Mononuclear cell (primary cell): ENCODE data around the gene MLLT6. TPM values are rescaled to one million over a fixed set of nuclear protein-coding genes. Genes with fewer than 3 reads are reported as not detected.

Experiments
- H3K27me3 ChIP-seq: 2 replicates; pipeline ENCODE4 v1.6.0; 2011; ENCODE audit warnings: low read length, control low read depth; ENCODE audit not compliant: insufficient read depth
- H3K4me1 ChIP-seq: 2 replicates; pipeline ENCODE4 v1.5.1; 2011; ENCODE audit warnings: mild to moderate bottlenecking, low read length, control low read depth; ENCODE audit not compliant: insufficient read depth
- H3K4me3 ChIP-seq: 2 replicates; pipeline ENCODE4 v1.5.1; 2011; ENCODE audit warnings: mild to moderate bottlenecking, low read length, moderate library complexity
- H3K9me3 ChIP-seq: 2 replicates; pipeline ENCODE4 v1.5.1; 2011; ENCODE audit warnings: low read depth, mild to moderate bottlenecking, control low read depth, low read length
- total RNA-seq: library from RNA; depleted of rRNA; stranded (reverse); fragments of >200 nt; gene quantifications from one replicate; pipeline ENCODE4 v1.2.3, GENCODE V29; 2012

MLLT6 gene
- total RNA-seq, 1 donor, result 95.9 TPM

DNA sequence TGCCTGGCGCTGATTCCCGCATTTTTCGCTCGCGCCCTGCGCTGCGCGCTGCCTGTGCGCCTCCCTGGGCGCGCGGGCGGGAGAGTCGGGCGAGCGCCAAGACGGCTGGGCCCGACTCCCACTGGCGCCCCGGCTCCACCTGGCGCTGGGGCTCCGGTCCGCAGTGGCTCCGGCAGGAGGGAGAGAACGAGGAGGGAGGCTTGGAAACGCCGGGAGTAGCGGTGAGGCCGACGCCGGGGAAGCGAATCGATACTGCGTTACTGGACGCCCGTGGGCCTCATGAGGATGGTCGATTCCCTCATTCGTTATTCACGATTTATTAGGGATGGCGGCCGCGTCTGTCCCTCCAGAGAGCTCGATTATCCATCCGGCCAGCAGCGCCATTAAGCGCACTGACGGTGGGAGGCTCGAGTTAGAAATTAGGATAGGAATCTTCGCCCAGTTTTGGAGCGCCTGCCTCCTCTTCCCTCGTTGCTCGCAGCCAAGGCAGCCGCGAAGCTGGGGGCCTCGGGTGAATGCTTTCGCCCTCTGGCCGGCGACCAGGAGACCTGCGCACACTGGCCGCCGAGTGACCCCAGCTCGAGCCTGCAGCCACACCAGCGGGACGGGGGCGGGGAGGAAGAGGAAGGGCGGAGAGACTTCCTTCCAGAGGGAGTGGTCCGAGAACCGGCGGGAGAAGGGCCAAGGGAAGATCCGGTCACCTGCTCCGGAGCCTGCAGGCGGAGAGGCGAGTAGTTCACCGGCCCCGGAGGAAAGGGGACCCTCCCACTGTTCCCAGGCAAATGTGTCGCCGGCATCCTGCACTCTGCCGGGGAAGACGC is 44.4 kb downstream of the MLLT6 start:
- Histone ChIP-seq H3K4me3 (peak overlapping the region; percentile 18), H3K9me3 (no peaks in the 10 kb centered on the region), H3K4me1 (peaks cover 68% of the 10 kb centered on the region), H3K27me3 (peaks cover 50% of the 10 kb centered on the region)

DNA sequence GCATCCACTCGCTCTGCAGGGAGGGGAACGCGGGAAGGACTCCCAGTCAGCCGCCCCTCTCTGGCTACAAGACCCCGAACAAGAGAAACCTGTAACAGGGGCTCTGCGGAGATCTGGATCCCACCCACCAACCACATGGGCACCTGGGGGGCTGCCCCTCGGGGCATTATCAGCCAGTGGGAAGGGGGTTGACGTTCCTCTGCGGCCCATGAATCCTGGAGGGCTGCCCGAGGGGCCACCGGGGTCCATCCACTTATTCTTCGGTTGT is 44.9 kb downstream of the MLLT6 start:
- Histone ChIP-seq H3K4me3 (peak overlapping the region; percentile 18), H3K27me3 (peaks cover 50% of the 10 kb centered on the region), H3K9me3 (no peaks in the 10 kb centered on the region), H3K4me1 (peaks cover 74% of the 10 kb centered on the region)

DNA sequence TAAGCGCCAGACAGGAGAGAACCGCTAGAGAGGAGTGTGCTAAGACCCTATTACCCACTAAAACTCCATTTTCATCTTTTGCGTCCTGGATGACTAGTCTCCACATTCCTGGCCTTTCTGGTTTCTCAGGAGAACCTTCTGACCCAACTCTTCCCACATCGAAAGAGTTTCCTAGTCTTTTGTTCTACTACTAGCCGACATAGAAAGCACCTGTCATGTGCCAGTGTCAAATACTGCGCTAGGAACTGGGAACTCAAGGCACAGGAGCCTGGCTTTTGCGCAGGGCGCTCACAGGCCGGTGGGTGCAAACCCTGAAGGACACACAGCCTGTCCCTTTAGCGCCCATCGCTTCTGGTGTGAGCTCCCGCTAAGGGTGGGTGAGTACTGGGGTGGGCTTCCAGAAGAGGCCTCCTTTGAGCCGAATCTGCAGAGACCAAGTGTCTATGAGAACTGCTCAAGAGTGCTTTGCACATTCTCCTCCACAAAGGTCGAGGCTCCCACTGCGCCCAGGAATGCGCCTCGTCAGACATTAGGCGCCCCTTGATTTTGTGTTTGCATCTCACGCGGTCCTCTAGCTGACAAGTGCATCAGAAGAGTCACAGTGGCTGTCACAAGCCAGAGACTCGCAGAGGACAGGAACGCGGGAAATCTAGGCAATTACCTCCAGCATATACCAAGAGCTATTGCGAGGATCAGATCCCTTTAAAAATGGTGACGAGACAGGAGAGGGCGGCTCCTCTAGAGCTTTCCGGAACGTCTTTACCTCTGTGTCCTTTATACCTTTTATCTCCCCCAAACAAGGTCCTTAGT is 45.4 kb downstream of the MLLT6 start:
- H3K4me1 ChIP-seq, result peaks cover 77% of the 10 kb centered on the region
- peaks cover 49% of the 10 kb centered on the region for H3K27me3 ChIP-seq
- no peaks in the 10 kb centered on the region for H3K9me3 ChIP-seq
- no peak overlapping the region for H3K4me3 ChIP-seq

DNA sequence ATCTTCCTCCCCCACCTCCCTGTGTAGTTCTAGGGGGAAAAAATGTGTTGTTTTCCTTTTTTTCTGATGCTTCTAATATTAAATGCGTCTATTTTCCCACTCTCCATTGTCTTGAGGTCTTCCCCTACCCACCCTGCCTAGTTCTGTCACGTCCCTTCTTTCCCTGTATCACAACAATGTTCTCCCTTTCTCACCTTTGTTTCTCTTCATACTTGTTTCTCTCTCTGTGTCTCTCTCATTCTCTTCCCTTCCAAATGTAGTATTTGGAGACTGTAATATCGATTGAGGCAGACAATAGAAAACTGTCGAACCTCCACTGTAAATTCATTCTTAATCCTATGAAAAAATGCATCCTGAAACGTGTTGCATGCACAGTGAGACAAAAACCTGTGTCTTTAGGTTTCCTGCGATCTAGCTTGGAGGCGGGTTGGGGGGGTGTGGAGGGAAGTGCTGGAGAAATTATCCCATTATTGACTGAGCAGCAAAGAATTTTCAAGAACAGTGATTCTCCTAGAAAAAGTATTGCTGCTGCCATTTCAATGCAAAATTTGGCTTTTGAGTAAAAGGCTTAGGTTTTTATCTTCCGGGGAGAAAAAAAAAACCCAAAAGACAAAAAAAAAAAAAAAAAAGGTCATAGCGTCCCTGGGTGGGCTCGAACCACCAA is 46.2 kb downstream of the MLLT6 start:
- peaks cover 43% of the 10 kb centered on the region for H3K27me3 ChIP-seq
- H3K4me3 ChIP-seq, result peak overlapping the region; percentile 76
- H3K9me3 ChIP-seq, result no peaks in the 10 kb centered on the region
- peaks cover 77% of the 10 kb centered on the region for H3K4me1 ChIP-seq

DNA sequence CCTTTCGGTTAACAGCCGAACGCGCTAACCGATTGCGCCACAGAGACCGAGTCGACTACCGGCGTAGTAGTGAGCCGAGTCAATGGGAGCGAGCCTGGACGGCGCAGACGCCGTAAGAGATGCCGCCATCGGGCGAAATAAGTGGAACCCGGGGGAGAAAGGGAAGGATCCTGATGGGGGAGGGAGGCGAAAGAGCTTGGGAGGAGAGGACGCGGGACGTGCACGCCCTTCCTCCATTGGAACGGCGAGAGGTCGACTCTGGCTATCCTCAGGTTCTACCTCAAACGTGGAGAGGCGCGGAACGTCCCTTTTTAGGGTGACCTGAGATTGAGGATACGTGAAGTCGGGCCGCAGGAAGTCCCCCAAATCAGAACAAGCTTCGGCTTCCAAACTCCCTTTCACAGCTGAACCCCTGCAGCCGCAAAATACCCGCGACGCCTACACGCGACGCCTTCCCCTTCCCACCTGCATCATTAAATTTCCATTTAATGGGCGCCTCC is 46.8 kb downstream of the MLLT6 start:
- H3K9me3 ChIP-seq, result no peaks in the 10 kb centered on the region
- peak overlapping the region; percentile 76 for H3K4me3 ChIP-seq
- peaks cover 71% of the 10 kb centered on the region for H3K4me1 ChIP-seq
- H3K27me3 ChIP-seq, result peaks cover 37% of the 10 kb centered on the region

DNA sequence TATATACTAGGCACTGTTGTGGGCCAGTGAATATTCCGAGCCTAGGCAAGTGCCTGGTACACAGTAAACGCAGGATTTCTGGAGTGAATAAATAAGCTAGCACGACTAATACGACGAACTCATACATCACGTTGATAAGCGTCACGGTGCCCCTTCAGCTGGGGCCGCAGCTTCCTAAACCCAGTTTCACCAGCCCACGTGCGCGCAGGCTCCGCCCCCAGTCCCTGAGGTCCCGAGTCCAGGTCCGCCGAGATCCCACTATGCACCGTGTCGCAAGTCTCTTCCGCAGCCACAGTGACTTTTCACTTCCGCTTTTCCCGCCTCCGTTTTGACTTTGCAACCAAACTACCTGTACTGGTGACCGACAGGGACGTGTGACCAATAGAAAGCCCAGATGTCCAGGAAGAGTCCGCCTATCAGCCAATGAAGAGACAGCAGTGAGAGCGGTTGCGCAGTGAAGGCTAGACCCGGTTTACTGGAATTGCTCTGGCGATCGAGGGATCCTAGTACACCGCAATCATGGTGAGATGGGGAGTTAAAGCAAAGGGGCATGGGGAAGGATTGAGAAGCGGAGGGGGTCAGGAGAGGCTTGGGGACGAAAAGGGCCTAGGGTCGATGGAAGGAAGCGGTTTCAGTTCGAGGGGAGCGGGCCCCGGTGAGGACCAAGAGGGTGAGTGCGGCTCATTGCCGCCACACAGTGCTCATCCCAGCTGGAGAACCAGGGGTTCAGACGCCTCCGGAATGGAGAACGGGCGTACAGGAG is 47.4 kb downstream of the MLLT6 start, which contains the start of gene PSMB3:
PSMB3 (plus strand) TSS at position 434 of the 763 bp plus-strand sequence; CDS start at position 520, 86 bp downstream.
- H3K27me3 ChIP-seq, result peaks cover 33% of the 10 kb centered on the region
- peak within 1 kb of the TSS; percentile 76 for H3K4me3 ChIP-seq
- H3K4me1 ChIP-seq, result peaks cover 67% of the 10 kb centered on the region
- H3K9me3 ChIP-seq, result no peaks in the 10 kb centered on the region

DNA sequence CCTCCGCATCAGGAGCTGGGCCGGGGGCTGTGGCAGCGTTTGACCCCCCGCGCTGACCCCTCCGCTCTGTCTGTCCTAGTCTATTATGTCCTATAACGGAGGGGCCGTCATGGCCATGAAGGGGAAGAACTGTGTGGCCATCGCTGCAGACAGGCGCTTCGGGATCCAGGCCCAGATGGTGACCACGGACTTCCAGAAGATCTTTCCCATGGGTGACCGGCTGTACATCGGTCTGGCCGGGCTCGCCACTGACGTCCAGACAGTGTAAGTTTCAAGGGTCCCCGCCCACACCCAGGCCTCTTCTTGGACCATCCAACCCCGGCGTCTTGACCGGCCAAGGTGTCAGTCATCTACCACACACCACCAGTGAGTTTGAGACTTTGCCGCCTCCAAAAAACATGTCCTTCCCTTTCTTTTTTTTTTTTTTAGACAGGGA is 48.0 kb downstream of the MLLT6 start:
- Histone ChIP-seq H3K27me3 (peaks cover 30% of the 10 kb centered on the region), H3K4me1 (peaks cover 62% of the 10 kb centered on the region), H3K9me3 (no peaks in the 10 kb centered on the region), H3K4me3 (peak overlapping the region; percentile 76)

DNA sequence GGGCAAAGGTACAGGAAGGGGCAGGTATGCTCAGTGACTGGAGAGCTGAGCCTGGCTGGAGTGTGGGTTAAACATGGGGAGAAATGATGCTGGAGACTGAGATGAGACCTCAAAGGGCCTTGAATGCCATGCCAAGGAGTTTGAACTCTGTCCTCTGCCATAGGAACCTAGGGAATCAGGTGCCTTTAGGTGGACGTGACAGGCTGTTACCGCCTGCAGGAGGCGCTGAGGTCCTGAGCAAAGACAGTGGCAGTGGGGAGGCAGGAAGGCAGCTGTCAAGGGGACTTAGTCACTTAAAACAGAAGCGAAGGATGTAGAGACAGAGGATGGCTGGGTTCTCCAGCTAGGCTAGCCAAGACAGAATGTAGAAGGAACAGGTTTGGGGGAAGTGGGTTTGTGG is 56.5 kb downstream of the MLLT6 start:
- Histone ChIP-seq H3K27me3 (no peaks in the 10 kb centered on the region), H3K4me3 (no peak overlapping the region), H3K4me1 (no peaks in the 10 kb centered on the region), H3K9me3 (no peaks in the 10 kb centered on the region)

DNA sequence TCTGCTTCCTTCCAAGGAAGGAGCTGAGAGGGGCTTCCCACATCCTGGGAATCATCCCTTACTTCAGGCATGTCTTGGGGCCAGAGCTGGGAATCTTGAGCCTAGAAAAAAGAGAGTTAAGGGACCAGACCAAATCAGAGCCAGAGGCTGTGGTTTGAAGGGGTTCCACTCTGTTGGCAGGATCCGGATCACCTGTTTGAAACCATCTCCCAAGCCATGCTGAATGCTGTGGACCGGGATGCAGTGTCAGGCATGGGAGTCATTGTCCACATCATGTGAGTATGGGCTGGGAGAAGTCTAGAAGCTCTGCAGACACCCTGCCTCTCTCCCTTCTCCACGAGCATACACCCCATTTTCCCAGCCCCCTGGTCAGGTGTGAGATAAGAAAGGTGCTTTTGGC is 57.2 kb downstream of the MLLT6 start:
- no peaks in the 10 kb centered on the region for H3K9me3 ChIP-seq
- no peak overlapping the region for H3K4me3 ChIP-seq
- no peaks in the 10 kb centered on the region for H3K27me3 ChIP-seq
- no peaks in the 10 kb centered on the region for H3K4me1 ChIP-seq

DNA sequence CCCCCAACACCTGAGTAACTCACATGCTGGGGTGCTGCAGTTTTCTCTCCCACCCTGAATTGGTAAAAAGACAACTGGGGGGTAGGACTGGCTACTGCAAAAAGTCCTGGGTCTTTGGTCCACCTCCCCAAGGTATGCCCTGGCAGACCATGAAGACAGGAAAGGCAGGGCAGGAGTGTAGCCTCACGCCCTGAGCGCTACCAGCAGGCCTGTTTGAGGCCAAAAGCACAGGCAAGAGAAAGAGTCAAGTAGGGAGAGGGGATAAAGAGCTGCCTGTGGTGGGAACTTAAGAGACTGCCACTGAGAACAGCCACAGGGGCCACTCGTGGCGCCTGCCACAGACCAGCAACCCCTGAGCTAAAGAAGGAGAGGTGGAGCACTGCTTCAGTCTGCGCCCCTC is 61.3 kb downstream of the MLLT6 start:
- Histone ChIP-seq H3K9me3 (no peaks in the 10 kb centered on the region), H3K4me1 (no peaks in the 10 kb centered on the region), H3K4me3 (no peak overlapping the region), H3K27me3 (no peaks in the 10 kb centered on the region)

DNA sequence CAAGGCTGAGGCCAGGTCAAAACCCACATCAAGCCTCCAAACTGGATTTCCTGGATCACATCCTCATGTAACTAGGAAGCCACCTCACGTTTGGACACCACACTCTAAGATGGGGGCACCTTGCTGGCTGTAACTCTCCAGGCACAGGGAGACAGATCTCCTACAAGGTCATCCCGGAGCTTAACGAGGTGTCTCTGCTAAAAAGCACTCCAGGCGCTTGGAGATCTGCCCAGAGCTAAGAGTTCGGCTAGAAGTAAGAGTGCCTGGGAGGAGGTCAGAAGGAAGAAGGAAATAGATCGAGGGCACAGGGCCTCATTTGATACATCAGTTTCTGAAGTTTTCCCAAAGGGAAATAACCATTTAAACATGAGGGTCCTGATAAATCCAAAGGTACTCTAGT is 63.3 kb downstream of the MLLT6 start:
- Histone ChIP-seq H3K27me3 (no peaks in the 10 kb centered on the region), H3K4me3 (no peak overlapping the region), H3K4me1 (no peaks in the 10 kb centered on the region), H3K9me3 (no peaks in the 10 kb centered on the region)

DNA sequence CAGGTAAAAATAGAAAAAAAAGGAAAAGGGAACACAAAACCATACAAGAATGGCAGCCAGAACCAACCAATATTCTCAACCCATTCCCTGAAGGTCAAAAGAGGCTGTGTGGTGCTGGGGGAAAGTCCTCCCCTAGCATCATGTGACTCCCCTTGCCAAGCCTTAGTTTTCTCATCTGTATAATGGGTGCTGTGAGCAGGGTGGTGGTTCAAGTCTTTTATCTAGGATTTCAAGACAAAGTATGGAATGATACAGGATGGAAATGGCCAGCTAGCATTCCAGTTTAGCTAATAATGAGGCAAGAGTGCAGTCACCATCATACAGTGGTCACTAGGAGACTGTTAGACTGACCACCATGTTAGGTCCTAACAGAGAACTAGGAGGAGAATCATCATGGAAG is 68.2 kb downstream of the MLLT6 start:
- Histone ChIP-seq H3K4me1 (no peaks in the 10 kb centered on the region), H3K27me3 (no peaks in the 10 kb centered on the region), H3K4me3 (no peak overlapping the region), H3K9me3 (no peaks in the 10 kb centered on the region)

DNA sequence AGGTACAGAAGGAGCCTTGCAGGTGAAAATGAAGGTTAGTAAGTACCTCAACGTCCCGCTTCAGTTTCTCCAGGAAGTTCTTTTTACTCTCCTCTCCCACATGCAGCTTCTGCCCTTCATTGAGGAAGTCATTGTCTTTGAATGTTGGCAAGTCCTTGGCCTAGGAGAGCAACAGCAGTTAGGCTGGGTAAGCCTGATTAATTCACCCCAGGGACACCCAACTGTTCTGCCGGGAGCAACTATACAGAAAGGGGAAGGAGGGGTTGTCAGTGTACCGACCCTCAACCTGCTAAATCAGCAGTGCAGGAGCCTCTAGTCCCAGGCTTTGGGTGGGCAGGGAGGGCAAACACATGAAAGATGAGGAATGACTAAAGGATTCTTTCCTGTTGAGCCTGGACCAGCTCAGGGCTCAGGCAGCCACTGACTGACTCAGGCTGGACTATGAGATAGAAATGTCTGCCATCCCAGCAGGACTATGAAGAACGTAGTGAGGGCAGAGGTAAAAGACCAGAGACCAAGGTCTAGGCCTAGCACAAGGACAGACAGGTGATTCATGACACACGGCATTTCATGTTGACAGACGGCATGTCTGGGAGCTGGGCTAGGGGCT is 72.7 kb downstream of the MLLT6 start:
- Histone ChIP-seq H3K4me1 (no peaks in the 10 kb centered on the region), H3K9me3 (no peaks in the 10 kb centered on the region), H3K27me3 (no peaks in the 10 kb centered on the region), H3K4me3 (no peak overlapping the region)
